Thoracic aorta (tissue), 2 donors: ENCODE results near the gene SRGAP1. TPM values are rescaled to one million over a fixed set of nuclear protein-coding genes. Genes with fewer than 3 reads are reported as not detected.

ENCODE experiments used
- ATAC-seq: fragments of 150-250 bp; one replicate; pipeline ENCODE4 v1.8.0; 2017; ENCODE audit warnings: low read depth; ENCODE audit not compliant: insufficient number of reproducible peaks, low FRiP score
- DNase-seq: peaks from one replicate; pipeline ENCODE4 v3.0.0-alpha.2; 2020; ENCODE audit warnings: low spot score
- H3K27ac ChIP-seq, 2 donors: fragments of 200-600 bp; sonication (generic); 1 replicate in 1 of 2; 2 replicates in 1 of 2; pipeline ENCODE4 v1.5.1; 2016; ENCODE audit warnings: mild to moderate bottlenecking in 2 of 2, moderate library complexity in 2 of 2
- H3K27me3 ChIP-seq: fragments of 200-600 bp; sonication (generic); replicated peaks from 2 replicates; pipeline ENCODE4 v1.6.0; 2016; ENCODE audit warnings: mild to moderate bottlenecking; ENCODE audit not compliant: insufficient read depth
- H3K36me3 ChIP-seq: fragments of 200-600 bp; sonication (generic); one replicate; pipeline ENCODE4 v1.5.1; 2016
- H3K4me1 ChIP-seq, 2 donors: fragments of 200-600 bp; sonication (generic); 1 replicate in 1 of 2; 2 replicates in 1 of 2; pipeline versions ENCODE4 v1.5.1 to v1.6.0; 2016; ENCODE audit warnings: low read depth in 2 of 2, mild to moderate bottlenecking in 1 of 2; ENCODE audit not compliant: control insufficient read depth in 1 of 2
- H3K4me3 ChIP-seq: fragments of 200-600 bp; sonication (generic); 2 replicates; pipeline ENCODE4 v1.5.1; 2016; ENCODE audit warnings: mild to moderate bottlenecking
- H3K9me3 ChIP-seq: fragments of 200-600 bp; sonication (generic); 2 replicates; pipeline ENCODE4 v1.5.1; 2016
- total RNA-seq, 2 donors: library from RNA; depleted of rRNA; stranded (reverse); fragments of >200 nt; gene quantifications; one replicate each; pipeline versions ENCODE4 v1.1.0 to v1.2.3, GENCODE V29; 2016
- TF ChIP-seq, protein P1 (sequence below): fragments of 200-600 bp; sonication (generic); IDR thresholded peaks from one replicate; pipeline ENCODE4 v1.5.1; 2019; ENCODE audit warnings: antibody characterized with exemption

Gene SRGAP1
- total RNA-seq, 2 donors from 2014 or later, result 7.9 to 24.1 TPM

DNA sequence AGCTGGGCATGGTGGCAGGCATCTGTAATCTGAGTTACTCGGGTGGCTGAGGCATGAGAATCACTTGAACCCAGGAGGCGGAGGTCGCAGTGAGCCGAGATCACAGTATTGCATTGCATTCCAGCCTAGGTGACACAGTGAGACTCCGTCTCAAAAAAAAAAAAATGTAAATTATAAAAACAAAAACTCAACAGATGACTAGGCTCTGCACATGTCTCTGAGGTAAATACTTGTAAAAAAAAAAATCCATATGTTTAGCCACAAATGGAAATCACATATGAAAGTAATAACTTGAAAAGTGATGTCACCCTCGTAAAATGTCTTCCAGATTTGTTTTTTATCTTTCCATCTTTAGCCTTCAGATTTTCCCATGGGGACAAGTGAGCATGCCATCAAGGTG, 292.6 kb downstream of the SRGAP1 start:
- no peak overlapping the region for H3K27ac ChIP-seq
- DNase-seq (no peak), ATAC-seq (no peak)
- H3K27me3 ChIP-seq, result no peaks in the 10 kb centered on the region
- H3K9me3 ChIP-seq, result peaks cover 14% of the 10 kb centered on the region
- no peaks in the 10 kb centered on the region for H3K4me1 ChIP-seq
- no peak overlapping the region for H3K4me3 ChIP-seq
- peaks cover 10% of the 10 kb centered on the region for H3K36me3 ChIP-seq
- TF ChIP-seq, protein P1, sequence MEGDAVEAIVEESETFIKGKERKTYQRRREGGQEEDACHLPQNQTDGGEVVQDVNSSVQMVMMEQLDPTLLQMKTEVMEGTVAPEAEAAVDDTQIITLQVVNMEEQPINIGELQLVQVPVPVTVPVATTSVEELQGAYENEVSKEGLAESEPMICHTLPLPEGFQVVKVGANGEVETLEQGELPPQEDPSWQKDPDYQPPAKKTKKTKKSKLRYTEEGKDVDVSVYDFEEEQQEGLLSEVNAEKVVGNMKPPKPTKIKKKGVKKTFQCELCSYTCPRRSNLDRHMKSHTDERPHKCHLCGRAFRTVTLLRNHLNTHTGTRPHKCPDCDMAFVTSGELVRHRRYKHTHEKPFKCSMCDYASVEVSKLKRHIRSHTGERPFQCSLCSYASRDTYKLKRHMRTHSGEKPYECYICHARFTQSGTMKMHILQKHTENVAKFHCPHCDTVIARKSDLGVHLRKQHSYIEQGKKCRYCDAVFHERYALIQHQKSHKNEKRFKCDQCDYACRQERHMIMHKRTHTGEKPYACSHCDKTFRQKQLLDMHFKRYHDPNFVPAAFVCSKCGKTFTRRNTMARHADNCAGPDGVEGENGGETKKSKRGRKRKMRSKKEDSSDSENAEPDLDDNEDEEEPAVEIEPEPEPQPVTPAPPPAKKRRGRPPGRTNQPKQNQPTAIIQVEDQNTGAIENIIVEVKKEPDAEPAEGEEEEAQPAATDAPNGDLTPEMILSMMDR, result no peak

DNA sequence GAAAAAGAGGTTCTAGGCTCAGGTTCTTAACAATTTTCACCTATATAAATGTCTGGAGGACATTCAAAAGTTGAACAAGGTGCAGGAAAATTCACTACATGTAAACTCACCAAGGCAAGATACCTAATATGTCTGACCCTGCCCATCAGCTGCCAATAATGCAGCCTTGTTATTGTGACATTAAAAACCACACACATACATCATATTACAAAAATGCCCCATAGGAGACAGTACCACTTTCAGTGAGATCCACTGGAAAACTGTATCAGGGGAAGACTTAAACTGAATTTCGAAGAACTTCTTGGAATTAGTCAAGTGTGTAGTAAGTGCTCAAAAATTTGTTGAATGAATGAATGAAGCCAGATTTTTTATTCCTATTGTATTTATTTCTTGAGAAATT, 294.5 kb downstream of the SRGAP1 start:
- H3K36me3 ChIP-seq, result peaks cover 9% of the 10 kb centered on the region
- no peak for DNase-seq

DNA sequence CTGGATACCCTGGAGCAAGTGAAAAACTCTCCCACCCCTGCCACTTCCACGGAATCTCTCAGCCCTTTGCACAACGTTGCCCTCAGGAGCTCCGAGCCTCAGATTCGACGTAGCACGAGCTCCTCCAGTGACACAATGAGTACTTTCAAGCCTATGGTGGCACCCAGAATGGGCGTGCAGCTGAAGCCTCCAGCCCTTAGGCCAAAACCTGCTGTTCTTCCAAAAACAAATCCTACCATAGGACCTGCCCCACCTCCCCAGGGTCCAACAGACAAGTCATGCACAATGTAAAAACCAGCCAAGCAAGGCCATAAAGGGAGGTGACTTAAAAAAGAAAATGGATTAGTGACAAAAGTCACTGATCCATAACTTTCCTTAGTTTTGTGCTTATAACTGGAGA, 297.9 kb downstream of the SRGAP1 start:
- peaks cover 8% of the 10 kb centered on the region for H3K36me3 ChIP-seq
- TF ChIP-seq, protein P1, result no peak
- H3K4me3 ChIP-seq, result no peak overlapping the region

More for the DNA sequence above, 294.5 kb downstream of the SRGAP1 start:
- H3K27ac ChIP-seq, result no peak overlapping the region
- no peak for ATAC-seq
- TF ChIP-seq, protein P1, result no peak
- no peak overlapping the region for H3K4me3 ChIP-seq
- peaks cover under 1% of the 10 kb centered on the region for H3K9me3 ChIP-seq
- no peaks in the 10 kb centered on the region for H3K4me1 ChIP-seq
- no peaks in the 10 kb centered on the region for H3K27me3 ChIP-seq

DNA sequence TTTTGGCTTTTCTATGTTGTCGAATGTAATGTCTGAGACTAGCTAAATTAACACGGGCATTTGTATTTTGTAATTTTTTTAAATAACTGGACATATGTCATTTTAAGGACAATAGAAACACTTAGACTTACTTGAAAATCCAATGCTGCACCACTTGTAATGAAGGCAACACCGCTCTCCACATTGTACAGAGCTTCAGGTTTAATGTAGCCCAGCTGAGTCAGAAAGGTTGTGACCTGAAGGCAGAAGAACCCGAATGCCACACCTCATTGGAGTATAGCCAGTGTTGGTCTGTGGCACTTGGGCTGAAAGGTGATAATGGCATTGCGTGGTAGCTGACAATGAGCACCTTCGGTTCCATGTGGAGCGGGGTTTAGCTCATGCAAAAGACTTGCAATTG, 298.3 kb downstream of the SRGAP1 start:
- no peaks in the 10 kb centered on the region for H3K4me1 ChIP-seq
- no peak overlapping the region for H3K4me3 ChIP-seq
- peaks cover 8% of the 10 kb centered on the region for H3K36me3 ChIP-seq
- no peaks in the 10 kb centered on the region for H3K9me3 ChIP-seq
- no peak for ATAC-seq
- DNase-seq, result no peak
- TF ChIP-seq, protein P1, result no peak
- H3K27ac ChIP-seq, result no peak overlapping the region
- no peaks in the 10 kb centered on the region for H3K27me3 ChIP-seq

More for the DNA sequence above, 297.9 kb downstream of the SRGAP1 start:
- no peak overlapping the region for H3K27ac ChIP-seq
- DNase-seq (no peak), ATAC-seq (no peak)
- H3K27me3 ChIP-seq, result no peaks in the 10 kb centered on the region
- H3K9me3 ChIP-seq, result no peaks in the 10 kb centered on the region
- no peaks in the 10 kb centered on the region for H3K4me1 ChIP-seq

DNA sequence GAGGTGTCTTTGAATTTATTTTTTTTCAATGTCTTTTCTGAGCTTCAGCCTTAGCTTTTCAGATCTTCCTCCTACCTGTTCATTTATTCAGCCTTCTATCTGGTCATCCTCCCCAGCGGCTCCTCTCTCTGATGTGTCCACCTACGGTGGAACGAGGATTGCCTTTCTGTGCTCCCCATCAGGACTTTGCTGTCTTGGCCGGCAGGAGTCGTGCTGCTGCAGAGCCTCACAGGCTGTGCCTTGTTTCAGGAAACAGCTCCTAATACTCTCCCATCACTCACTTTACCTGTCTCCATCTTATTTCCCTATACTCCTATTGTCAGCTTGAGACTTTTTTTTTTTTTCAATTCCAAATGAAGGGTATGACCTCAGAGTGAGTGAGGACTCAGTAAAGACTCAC, 300.7 kb downstream of the SRGAP1 start:
- no peak overlapping the region for H3K4me3 ChIP-seq
- H3K4me1 ChIP-seq, result no peaks in the 10 kb centered on the region
- H3K27ac ChIP-seq, result no peak overlapping the region
- H3K27me3 ChIP-seq, result no peaks in the 10 kb centered on the region
- TF ChIP-seq, protein P1, result no peak
- DNase-seq (no peak), ATAC-seq (no peak)
- peaks cover 8% of the 10 kb centered on the region for H3K36me3 ChIP-seq
- no peaks in the 10 kb centered on the region for H3K9me3 ChIP-seq
